T-helper 9 cell (primary cell): ENCODE measurements around the gene ANKRD37.
"Not testable (repeated sequence)": the region's sequence is repeated elsewhere in the genome, so short reads cannot be mapped to it uniquely, and the experiment has no call there.

Source experiments
- DNase-seq: peaks from one replicate; pipeline ENCODE4 v3.0.0-alpha.2; 2020
- total RNA-seq, 2 donors: gene quantifications; one replicate each; lab custom pipeline; 2026; lab: John Stamatoyannopoulos, UW

The ANKRD37 gene
- total RNA-seq: 4.3 to 9.2 reads per million in 2 donors

DNA sequence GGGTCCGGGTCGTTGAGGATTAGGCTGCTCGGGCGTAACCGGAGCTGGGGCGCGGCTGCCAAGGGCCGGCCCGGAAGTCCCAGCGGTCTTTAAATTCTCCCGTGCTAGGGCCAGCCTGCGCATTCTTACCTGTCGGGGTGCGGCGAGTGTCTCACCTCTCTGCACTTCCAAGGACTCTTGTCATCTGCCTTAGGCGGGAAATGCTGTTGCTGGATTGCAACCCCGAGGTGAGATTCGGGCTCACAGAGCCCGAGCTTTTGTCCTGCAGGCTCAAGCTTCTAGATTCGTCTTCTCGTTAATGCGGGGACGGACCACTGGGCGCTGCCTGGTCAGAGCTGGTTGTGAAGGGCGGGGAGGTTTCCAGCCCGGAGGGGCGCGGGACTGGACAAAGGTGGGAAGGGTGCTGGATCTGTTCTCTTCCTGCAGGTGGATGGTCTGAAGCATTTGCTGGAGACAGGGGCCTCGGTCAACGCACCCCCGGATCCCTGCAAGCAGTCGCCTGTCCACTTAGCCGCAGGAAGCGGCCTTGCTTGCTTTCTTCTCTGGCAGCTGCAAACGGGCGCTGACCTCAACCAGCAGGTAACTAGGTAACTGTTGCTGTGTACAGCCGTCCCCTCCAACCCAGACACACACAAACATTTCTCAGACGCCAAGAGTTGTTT, at the start of gene ANKRD37:
Gene ANKRD37 (plus strand): TSS at position 118 of the 662 bp plus-strand sequence. CDS start 83 bp downstream, at position 201.
- DNase-seq: no peak

GRCh38 chr4:185346975-185347601, 49.6 kb upstream of the ANKRD37 start:
- DNase-seq: no peak

- DNase-seq: no peak
Observed at GRCh38 chr4:185351691-185352090, 45.0 kb upstream of the ANKRD37 start.

GRCh38 chr4:185352202-185352601, 44.4 kb upstream of the ANKRD37 start:
- no peak for DNase-seq

GRCh38 chr4:185352741-185353140, 43.9 kb upstream of the ANKRD37 start:
- no peak for DNase-seq

DNA sequence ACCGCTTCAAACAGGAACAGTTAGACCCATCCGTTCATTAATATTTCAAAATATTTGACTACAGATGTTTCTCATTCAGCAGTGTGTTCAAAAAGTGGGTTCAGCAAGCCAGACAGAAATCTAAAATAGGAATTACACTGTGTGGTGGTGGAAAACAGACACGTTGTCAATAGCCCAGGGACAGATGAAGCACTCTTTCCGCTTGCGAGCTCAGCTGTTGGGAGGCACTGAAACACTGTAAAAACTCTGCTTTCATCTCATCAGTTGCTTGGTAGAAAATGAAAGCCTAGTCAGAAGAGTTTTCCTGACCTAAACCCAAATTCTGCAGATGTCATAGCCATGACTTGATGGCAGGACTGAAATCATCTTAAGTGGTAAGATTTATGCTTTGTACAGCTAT, 39.4 kb upstream of the ANKRD37 start:
- DNase-seq: no peak

GRCh38 chr4:185357733-185358440, 38.8 kb upstream of the ANKRD37 start:
- DNase-seq: no peak

DNA sequence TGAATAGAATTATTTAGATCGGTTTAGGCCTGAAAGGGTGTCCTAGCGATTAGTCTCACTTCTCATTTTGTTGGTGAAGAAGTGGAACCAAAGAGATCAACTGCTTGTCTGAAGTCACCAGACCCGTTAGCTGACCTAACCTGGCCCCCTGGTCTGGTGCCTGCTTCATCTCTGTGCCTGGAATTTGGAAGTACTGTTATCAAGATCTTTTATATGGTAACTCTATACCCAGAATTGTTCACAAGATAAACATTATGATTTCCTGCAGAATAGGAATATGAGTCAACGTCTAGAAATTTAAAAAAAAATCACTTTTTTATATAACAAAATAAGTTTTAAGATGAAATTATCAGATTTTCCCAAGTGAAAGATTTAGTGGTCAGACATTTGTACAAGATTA, 38.1 kb upstream of the ANKRD37 start:
- no peak for DNase-seq

DNA sequence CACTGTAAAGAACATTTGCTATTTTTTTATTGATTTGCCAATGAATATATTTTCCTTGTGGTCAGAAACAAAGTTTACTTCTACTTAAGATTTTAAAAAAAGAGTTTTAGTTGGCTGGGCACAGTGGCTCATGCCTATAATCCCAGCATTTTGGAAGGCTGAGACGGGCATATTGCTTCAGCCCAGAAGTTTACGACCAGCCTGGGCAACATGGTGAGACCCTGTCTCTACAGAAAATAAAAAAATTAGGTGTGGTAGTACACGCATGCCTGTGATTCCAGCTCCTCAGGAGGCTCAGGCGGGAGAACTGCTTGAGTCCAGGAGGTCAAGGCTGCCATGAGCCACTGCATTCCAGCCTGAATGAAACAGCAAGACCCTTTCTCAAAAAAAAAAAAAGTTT, 37.7 kb upstream of the ANKRD37 start:
- DNase-seq: no peak

- no peak for DNase-seq
Observed at GRCh38 chr4:185359767-185360446, 36.7 kb upstream of the ANKRD37 start.

DNA sequence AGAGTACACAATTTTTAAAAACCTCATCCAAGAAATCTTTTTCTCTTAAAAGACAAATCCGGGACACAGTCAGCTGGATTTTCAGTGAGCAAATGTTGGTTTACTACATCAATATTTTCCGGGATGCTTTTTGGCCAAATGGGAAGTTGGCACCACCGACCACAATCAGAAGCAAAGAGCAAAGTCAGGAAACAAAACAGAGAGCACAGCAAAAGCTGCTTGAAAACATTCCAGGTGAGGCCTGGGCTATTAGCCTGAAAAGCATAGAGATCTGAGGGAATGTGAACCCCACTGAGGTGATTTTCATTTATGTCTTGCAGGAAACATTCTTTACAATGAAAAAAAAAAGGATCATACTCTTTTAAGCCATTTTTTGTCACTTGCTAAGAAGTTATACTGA, 34.8 kb upstream of the ANKRD37 start:
- no peak for DNase-seq

GRCh38 chr4:185362570-185362969, 34.1 kb upstream of the ANKRD37 start:
- DNase-seq: not testable (repeated sequence)

DNA sequence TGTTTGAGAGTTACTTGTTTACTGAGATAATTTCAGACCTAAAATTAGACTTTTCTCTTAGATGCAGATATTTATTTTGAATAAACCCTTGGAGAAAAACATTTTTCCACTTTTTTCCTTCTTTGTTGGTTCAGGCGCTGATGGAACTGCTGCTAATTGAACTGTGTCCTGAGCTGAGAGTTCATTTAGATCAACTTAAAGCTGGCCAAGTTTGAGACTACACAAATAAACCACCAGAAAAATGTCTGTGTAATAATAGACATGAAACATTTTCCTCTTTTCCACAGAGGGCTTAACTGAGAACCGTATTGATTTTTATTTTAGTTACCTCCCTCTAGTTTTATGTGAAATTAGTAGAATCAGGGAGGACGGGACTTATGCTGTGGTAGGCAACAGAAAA, 33.4 kb upstream of the ANKRD37 start:
- DNase-seq: no peak

DNA sequence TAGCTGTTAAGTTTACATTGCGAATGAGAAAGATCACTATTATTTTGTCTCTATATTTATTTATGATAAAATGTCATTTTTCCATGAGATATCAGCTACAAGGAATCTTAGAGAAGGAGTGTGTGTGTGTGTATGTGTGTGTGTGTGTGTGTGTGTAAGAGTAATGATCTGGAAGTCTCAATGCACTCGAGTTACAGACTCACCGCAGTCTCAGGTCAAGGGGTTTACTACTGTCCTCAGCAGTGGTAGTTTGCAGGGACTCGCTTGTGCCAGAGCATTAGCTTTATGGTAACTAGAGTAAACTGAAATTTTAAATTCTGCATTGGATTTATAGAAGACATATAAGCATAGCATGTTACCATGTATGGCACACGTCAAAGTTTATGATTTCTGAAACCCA, 31.8 kb upstream of the ANKRD37 start:
- DNase-seq: no peak

- DNase-seq: no peak
Observed at GRCh38 chr4:185369731-185370130, 26.9 kb upstream of the ANKRD37 start.

DNA sequence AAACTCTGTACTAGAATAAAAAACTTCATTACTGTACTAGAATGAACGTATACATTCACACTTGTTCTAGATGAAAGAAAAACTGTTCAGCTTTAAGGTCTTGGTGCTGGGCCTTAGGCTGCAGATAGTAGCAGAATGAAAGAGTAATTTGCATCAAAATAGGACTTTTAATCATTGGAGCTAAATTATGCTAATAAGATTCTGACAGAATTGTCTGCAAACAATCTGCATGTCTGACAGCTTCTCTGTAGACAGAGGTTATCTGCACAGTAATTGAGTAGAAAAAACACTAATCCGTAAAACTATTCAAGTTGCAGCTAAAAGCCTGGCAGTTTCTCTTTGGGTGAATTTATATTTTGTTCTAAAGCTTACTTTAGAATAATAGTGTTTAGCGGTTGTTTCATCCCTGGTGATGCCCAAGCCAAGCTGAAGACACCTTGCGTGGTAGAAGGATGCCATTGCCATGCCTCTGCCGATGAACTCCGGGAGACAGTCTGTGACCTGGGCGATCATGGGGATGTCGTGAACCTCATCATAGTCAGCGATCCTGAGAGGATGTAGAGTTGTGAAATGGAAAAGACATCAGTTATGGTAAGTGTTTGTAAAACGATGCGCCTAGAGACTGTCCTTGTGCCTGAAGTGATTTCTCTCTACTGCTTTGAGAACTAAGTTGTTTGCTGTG, 26.2 kb upstream of the ANKRD37 start:
- DNase-seq: no peak

DNA sequence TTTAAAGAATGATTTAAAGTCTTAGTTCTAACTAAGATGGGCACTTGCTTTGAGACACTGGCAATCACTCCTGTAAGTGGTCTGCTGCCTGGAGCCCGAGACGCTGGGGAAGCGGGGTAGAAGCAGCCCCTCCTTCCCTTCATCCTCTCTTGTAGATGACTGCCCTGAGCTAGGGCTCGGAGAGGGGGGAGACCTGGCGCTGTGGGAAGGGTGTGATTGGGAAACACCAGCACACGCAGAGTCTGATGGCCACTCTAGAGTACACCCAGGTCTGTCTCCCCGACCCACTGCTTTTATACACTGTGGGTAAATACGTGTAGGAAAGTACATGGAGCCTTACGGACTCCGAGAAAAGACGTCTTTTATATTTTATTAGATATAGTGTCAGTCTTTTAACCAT, 24.9 kb upstream of the ANKRD37 start:
- no peak for DNase-seq

GRCh38 chr4:185374027-185374426, 22.6 kb upstream of the ANKRD37 start:
- no peak for DNase-seq

- no peak for DNase-seq
Observed at GRCh38 chr4:185374573-185374972, 22.1 kb upstream of the ANKRD37 start.

DNA sequence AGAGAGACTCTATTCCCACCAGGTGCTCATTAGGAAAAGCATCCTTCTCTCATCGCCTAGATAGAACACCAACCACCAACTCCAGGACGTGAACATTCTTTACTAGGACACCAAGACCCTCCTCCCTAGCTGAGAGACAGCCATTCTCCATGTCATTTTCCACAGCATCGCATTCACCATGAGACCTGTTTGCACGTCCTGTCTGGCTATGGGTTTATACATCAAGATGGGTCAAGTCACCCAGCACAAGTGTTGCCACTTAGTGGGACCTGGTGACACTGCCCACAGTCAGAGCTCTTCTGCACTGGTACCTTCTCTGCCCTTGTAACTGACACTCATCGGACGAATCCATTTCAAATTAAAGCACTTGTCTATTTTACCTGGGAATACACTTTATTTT, 18.4 kb upstream of the ANKRD37 start:
- DNase-seq: no peak

GRCh38 chr4:185379326-185380295, 17.0 kb upstream of the ANKRD37 start:
- DNase-seq: no peak

DNA sequence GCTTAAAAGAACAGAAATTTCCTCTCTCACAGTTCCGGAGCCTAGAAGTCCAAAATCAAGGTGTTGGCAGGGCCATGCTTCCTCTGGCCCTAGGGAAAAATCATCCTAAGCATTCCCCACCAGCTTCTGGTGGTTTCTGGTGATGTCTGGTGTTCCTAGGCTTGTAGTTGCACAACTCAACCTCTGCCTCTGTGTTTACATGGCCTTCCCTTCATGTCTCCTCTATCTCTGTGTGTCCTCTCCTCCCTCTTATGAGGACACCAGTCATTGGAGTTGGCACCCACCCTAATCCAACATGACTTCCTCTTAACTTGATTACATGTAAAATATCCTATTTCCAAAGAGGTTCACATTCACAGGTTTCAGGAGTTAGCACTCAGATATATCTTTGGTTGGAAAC, 16.3 kb upstream of the ANKRD37 start:
- DNase-seq: no peak
